Fibroblast of lung (primary cell): ENCODE measurements around the gene FLOT1. TPM values are rescaled to one million over a fixed set of nuclear protein-coding genes. Genes with fewer than 3 reads are reported as not detected.
"Not testable (repeated sequence)": the region's sequence is repeated elsewhere in the genome, so short reads cannot be mapped to it uniquely, and the experiment has no call there.

Experiments used
- DNase-seq, 2 donors: peaks; one replicate each; pipeline versions ENCODE4 v3.0.0 to v3.0.0-alpha.2; 2010; ENCODE audit warnings: low read depth in 2 of 2
- H2AFZ ChIP-seq: 2 replicates; pipeline ENCODE4 v1.5.1; 2012; ENCODE audit warnings: low read length, control low read depth, inconsistent platforms
- H3K27ac ChIP-seq: 2 replicates; pipeline ENCODE4 v1.5.1; 2011; ENCODE audit warnings: low read length, control low read depth; ENCODE audit not compliant: insufficient read depth
- H3K27me3 ChIP-seq: 2 replicates; pipeline ENCODE4 v1.5.1; 2011; ENCODE audit warnings: mild to moderate bottlenecking, low read length; ENCODE audit not compliant: control insufficient read depth, insufficient read depth
- H3K36me3 ChIP-seq: 2 replicates; pipeline ENCODE4 v1.5.1; 2011; ENCODE audit warnings: low read length; ENCODE audit not compliant: control insufficient read depth, insufficient read depth
- H3K4me1 ChIP-seq: 2 replicates; pipeline ENCODE4 v1.5.1; 2011; ENCODE audit warnings: low read length; ENCODE audit not compliant: control insufficient read depth, insufficient read depth; ENCODE audit errors: extremely low read depth
- H3K4me2 ChIP-seq: 2 replicates; pipeline ENCODE4 v1.5.1; 2011; ENCODE audit warnings: low read length, control low read depth; ENCODE audit not compliant: insufficient read depth; ENCODE audit errors: extremely low read depth
- H3K4me3 ChIP-seq, 4 experiments: fragments of 200-600 bp in 1 of 4; sonication (generic) in 1 of 4; replicated peaks in 1 of 4; 2 replicates each; pipeline ENCODE4 v1.5.1; 2011 to 2016; ENCODE audit warnings: low read length in 4 of 4, low read depth in 3 of 4, mild to moderate bottlenecking in 3 of 4, control low read depth in 2 of 4, inconsistent platforms in 1 of 4, mixed read lengths in 1 of 4; ENCODE audit not compliant: insufficient read depth in 1 of 4; ENCODE audit errors: control extremely low read depth in 1 of 4
- H3K79me2 ChIP-seq: 2 replicates; pipeline ENCODE4 v1.5.1; 2012; ENCODE audit warnings: mild to moderate bottlenecking, low read length, inconsistent platforms; ENCODE audit not compliant: control insufficient read depth, insufficient read depth
- H3K9ac ChIP-seq: 2 replicates; pipeline ENCODE4 v1.5.1; 2011; ENCODE audit warnings: mild to moderate bottlenecking, low read length, control low read depth; ENCODE audit not compliant: insufficient read depth
- H3K9me3 ChIP-seq: 2 replicates; pipeline ENCODE4 v1.5.1; 2012; ENCODE audit warnings: low read depth, low read length; ENCODE audit not compliant: control insufficient read depth, insufficient read depth
- H4K20me1 ChIP-seq: 2 replicates; pipeline ENCODE4 v1.5.1; 2011; ENCODE audit warnings: low read length; ENCODE audit not compliant: control insufficient read depth, insufficient read depth; ENCODE audit errors: extremely low read depth
- EZH2 ChIP-seq: IDR thresholded peaks from 2 replicates; pipeline ENCODE4 v1.5.1; 2012; ENCODE audit warnings: low read length, control low read depth, mild to moderate bottlenecking; ENCODE audit errors: missing control alignments
- polyA plus RNA-seq, 2 donors: library from polyadenylated mRNA; depleted of rRNA in 1 of 2; stranded (reverse) in 1 of 2; unstranded in 1 of 2; fragments of >200 nt; gene quantifications; 2 replicates each; pipeline ENCODE4 v1.2.1, GENCODE V29; 2011 to 2012; ENCODE audit warnings: missing spikeins in 1 of 2
- total RNA-seq: library from RNA; depleted of rRNA; stranded (reverse); fragments of >200 nt; gene quantifications from 2 replicates; pipeline ENCODE4 v1.2.1, GENCODE V29; 2014
- TF ChIP-seq, protein P1 (sequence below), 2 donors: IDR thresholded peaks in 1 of 2; conservative IDR thresholded peaks in 1 of 2; 1 replicate in 1 of 2; 2 replicates in 1 of 2; pipeline ENCODE4 v1.5.1; 2011 to 2012; ENCODE audit warnings: low read length in 2 of 2, control low read depth in 1 of 2, inconsistent platforms in 1 of 2, low read depth in 1 of 2, mild to moderate bottlenecking in 1 of 2

FLOT1 gene
- total and polyA plus RNA-seq, 2 donors (not counting 1 experiment from before 2014, with no cell fraction given) = 180 to 301 TPM

DNA sequence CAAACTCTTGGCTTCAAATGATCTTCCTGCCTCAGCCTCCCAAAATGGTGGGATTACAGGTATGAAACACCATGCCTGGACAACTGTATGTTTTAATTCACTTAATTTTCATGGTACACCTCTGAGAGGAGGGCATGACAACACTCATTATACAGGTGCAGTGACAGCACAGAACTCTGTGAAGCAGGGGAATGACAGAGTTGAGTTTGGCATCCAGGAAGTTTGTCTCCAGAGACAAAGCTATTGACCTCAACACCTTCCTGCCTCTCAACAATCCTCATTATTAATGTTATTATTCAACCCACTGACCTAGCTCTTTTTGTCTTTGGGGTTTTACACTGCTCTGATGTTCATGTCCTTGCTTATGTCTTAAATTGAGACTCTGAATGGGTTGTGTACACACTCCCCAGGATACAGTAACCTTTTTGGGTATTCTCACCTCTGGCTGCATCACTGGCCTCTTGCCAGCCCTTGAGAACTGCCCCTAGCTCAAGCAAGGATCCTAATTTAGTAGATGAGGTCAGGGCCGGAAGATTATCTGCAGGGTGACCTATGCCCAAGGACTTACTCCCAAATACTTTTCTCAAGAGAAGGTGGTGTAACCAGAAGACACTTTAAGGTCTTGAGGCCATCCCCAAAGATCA lies 14.9 kb upstream of the FLOT1 start:
- H4K20me1 ChIP-seq = no peaks in the 10 kb centered on the region
- no peak overlapping the region for H3K4me2 ChIP-seq
- no peaks in the 10 kb centered on the region for H3K27me3 ChIP-seq
- H2AFZ ChIP-seq = no peak overlapping the region
- no peak overlapping the region for H3K27ac ChIP-seq
- no peak overlapping the region for H3K4me3 ChIP-seq
- H3K36me3 ChIP-seq = no peaks in the 10 kb centered on the region
- H3K9me3 ChIP-seq = no peaks in the 10 kb centered on the region
- no peak overlapping the region for H3K9ac ChIP-seq
- DNase-seq = no peak
- H3K4me1 ChIP-seq = peaks cover 24% of the 10 kb centered on the region
- no peak for TF ChIP-seq EZH2
- TF ChIP-seq, protein P1, sequence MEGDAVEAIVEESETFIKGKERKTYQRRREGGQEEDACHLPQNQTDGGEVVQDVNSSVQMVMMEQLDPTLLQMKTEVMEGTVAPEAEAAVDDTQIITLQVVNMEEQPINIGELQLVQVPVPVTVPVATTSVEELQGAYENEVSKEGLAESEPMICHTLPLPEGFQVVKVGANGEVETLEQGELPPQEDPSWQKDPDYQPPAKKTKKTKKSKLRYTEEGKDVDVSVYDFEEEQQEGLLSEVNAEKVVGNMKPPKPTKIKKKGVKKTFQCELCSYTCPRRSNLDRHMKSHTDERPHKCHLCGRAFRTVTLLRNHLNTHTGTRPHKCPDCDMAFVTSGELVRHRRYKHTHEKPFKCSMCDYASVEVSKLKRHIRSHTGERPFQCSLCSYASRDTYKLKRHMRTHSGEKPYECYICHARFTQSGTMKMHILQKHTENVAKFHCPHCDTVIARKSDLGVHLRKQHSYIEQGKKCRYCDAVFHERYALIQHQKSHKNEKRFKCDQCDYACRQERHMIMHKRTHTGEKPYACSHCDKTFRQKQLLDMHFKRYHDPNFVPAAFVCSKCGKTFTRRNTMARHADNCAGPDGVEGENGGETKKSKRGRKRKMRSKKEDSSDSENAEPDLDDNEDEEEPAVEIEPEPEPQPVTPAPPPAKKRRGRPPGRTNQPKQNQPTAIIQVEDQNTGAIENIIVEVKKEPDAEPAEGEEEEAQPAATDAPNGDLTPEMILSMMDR (conservative IDR thresholded peaks at IDR 0.05 in 1 of 2, IDR thresholded peaks at IDR 0.05 in 1 of 2; ENCODE audit: low read depth in 1 of 2, low read length in 2 of 2) = no peak
- H3K79me2 ChIP-seq = no peaks in the 10 kb centered on the region

DNA sequence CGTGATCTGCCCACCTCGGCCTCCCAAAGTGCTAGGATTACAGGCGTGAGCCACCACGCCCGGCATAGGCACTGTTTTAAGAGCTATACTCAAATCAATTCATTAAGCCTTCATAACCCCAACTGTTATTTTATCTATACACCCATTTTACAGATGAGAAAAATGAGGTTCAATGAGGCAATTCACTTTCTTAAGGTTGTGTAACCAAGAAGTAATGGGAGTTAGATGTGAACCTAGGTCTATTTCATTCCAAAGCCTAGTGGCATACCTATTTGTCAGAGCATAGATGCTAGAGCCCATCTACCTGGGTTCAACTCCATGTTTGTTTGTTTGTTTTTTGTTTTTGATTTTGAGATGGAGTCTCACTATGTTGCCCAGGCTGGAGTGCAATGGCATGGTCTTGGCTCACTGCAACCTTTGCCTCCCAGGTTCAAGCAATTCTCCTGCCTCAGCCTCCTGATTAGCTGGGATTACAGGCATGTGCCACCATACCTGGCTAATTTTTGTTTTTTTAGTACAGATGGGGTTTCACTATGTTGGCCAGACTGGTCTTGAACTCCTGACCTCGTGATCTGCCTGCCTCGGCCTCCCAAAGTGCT lies 14.0 kb upstream of the FLOT1 start:
- not testable (repeated sequence) for H3K4me3 ChIP-seq, H3K27me3 ChIP-seq, H3K4me2 ChIP-seq, H3K36me3 ChIP-seq, H3K79me2 ChIP-seq, DNase-seq, H2AFZ ChIP-seq, H3K27ac ChIP-seq, H3K9ac ChIP-seq, H4K20me1 ChIP-seq, H3K9me3 ChIP-seq
- H3K4me1 ChIP-seq = peaks cover 29% of the 10 kb centered on the region

DNA sequence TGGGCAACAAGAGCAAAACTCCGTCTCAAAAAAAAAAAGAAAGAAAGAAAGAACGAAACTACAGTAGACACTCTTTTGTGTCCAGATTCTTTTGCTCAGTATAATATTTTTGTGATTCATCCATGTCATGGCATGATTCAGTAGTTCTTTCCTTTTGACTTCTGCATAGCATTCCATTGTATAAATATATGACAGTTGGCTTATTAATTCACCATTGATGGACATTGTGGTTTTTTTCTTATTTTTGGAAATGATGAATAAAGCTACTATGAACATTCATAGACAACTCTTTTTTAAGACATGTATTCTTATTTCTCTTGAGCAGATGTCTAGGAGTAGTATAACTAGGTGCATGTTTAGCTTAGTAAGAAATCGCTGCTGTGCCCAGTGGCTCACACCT lies 12.1 kb upstream of the FLOT1 start:
- H3K27me3 ChIP-seq = no peaks in the 10 kb centered on the region
- H3K27ac ChIP-seq = peak overlapping the region; percentile 44
- H4K20me1 ChIP-seq = no peaks in the 10 kb centered on the region
- no peaks in the 10 kb centered on the region for H3K79me2 ChIP-seq
- H3K4me3 ChIP-seq = no peak overlapping the region
- H3K9me3 ChIP-seq = no peaks in the 10 kb centered on the region
- peaks cover 27% of the 10 kb centered on the region for H3K4me1 ChIP-seq
- H3K9ac ChIP-seq = no peak overlapping the region
- H2AFZ ChIP-seq = no peak overlapping the region
- H3K4me2 ChIP-seq = no peak overlapping the region
- DNase-seq = peak in 1 of 2 donors; percentile 88
- no peaks in the 10 kb centered on the region for H3K36me3 ChIP-seq
- TF ChIP-seq, protein P1 (conservative IDR thresholded peaks at IDR 0.05 in 1 of 2, IDR thresholded peaks at IDR 0.05 in 1 of 2; ENCODE audit: low read depth in 1 of 2, low read length in 2 of 2) = no peak
- TF ChIP-seq EZH2 = no peak
